PC-9 (cell line): ENCODE results near the gene SAMM50.

Source experiments
- EZH2 ChIP-seq: fragments of 200-600 bp; sonication (generic); IDR thresholded peaks from 2 replicates; pipeline ENCODE4 v1.8.0; 2017; ENCODE audit warnings: antibody characterized with exemption, low read depth
- TF ChIP-seq, protein P1 (sequence below): fragments of 200-600 bp; sonication (generic); conservative IDR thresholded peaks from 2 replicates; pipeline ENCODE4 v1.6.1; 2017; ENCODE audit warnings: mixed run types, antibody characterized with exemption, mild to moderate bottlenecking, moderate library complexity

DNA sequence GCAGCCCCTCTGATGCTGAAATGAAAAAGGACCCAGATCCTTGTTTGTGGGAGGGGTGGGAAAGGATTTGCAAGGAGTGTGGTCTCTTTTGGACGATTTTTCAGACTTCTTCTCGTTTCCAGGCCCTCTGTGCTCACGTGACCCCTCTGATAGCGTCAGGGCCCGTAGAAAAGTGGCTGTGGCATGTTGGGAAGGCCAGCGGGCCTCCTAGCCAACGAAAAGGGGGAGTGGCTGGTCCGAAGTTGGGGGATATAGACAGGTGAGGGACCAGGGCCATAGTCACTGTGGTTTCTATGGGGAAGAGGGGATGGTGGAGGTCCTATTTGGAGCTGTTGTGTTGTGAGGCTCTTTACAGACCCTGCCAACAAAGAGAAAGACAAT is 75.5 kb downstream of the SAMM50 start:
- TF ChIP-seq, protein P1, sequence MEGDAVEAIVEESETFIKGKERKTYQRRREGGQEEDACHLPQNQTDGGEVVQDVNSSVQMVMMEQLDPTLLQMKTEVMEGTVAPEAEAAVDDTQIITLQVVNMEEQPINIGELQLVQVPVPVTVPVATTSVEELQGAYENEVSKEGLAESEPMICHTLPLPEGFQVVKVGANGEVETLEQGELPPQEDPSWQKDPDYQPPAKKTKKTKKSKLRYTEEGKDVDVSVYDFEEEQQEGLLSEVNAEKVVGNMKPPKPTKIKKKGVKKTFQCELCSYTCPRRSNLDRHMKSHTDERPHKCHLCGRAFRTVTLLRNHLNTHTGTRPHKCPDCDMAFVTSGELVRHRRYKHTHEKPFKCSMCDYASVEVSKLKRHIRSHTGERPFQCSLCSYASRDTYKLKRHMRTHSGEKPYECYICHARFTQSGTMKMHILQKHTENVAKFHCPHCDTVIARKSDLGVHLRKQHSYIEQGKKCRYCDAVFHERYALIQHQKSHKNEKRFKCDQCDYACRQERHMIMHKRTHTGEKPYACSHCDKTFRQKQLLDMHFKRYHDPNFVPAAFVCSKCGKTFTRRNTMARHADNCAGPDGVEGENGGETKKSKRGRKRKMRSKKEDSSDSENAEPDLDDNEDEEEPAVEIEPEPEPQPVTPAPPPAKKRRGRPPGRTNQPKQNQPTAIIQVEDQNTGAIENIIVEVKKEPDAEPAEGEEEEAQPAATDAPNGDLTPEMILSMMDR = no peak
- no peak for TF ChIP-seq EZH2
